Keratinocyte (primary cell): ENCODE data around the gene ZFPL1.

Experiments
- EZH2 ChIP-seq: IDR thresholded peaks from one replicate; pipeline ENCODE4 v1.6.1; 2012; ENCODE audit warnings: inconsistent platforms, mild to moderate bottlenecking, low read length, moderate library complexity
- TF ChIP-seq, protein P1 (sequence below), 3 experiments: IDR thresholded peaks in 1 of 3; conservative IDR thresholded peaks in 1 of 3; optimal IDR thresholded peaks in 1 of 3; 2 replicates in 2 of 3; 3 replicates in 1 of 3; pipeline versions ENCODE3 to v1.5.1; 2011; ENCODE audit warnings: low read length in 3 of 3, mild to moderate bottlenecking in 3 of 3, moderate library complexity in 2 of 3, control low read depth in 1 of 3, inconsistent platforms in 1 of 3; ENCODE audit not compliant: insufficient read depth in 2 of 3; ENCODE audit errors: extremely low read depth in 1 of 3

DNA sequence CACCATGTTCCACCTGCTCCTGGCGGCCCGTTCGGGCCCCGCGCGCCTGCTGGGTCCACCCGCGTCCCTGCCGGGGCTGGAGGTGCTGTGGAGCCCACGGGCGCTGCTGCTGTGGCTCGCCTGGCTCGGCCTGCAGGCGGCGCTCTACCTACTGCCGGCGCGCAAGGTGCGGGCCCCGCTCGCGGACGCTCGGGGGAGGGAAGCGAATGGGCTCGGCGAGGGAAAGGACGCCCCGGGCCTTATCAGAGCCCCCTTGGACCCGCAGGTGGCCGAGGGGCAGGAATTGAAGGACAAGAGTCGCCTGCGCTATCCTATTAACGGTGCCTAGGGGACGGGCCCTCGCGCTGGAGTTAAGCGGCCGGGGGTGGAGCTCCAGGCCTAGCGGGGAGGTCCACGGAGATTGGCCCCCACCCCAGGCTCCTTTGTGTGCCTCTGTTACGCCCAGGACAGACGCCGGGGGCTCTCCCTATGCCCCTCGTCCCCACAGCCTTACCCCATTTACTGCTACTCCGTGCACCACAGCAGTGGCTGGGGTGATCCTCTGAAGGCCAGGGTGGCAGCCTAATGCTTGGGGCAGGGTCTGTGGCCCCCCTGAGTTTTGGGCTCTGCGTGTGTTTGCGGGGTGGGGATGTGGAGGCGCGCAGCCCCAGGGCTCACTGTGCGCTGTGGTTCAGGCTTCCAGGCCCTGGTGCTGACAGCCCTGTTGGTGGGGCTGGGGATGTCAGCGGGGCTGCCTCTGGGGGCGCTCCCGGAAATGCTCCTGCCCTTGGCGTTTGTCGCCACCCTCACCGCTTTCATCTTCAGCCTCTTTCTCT, 28.7 kb downstream of the ZFPL1 start:
- TF ChIP-seq, protein P1, sequence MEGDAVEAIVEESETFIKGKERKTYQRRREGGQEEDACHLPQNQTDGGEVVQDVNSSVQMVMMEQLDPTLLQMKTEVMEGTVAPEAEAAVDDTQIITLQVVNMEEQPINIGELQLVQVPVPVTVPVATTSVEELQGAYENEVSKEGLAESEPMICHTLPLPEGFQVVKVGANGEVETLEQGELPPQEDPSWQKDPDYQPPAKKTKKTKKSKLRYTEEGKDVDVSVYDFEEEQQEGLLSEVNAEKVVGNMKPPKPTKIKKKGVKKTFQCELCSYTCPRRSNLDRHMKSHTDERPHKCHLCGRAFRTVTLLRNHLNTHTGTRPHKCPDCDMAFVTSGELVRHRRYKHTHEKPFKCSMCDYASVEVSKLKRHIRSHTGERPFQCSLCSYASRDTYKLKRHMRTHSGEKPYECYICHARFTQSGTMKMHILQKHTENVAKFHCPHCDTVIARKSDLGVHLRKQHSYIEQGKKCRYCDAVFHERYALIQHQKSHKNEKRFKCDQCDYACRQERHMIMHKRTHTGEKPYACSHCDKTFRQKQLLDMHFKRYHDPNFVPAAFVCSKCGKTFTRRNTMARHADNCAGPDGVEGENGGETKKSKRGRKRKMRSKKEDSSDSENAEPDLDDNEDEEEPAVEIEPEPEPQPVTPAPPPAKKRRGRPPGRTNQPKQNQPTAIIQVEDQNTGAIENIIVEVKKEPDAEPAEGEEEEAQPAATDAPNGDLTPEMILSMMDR (optimal IDR thresholded peaks at IDR 0.05 in 1 of 3, IDR thresholded peaks at IDR 0.05 in 1 of 3, conservative IDR thresholded peaks at IDR 0.05 in 1 of 3; ENCODE audit: extremely low read depth in 1 of 3, insufficient read depth in 2 of 3, low read length in 3 of 3), result peak; percentile 68 to 85 (median 85)
- no peak for TF ChIP-seq EZH2
